Thymus (tissue), 14 donors: ENCODE measurements around the gene TAF1C. TPM values are rescaled to one million over a fixed set of nuclear protein-coding genes. Genes with fewer than 3 reads are reported as not detected.
A peak's percentile ranks its signal among the peaks of the same experiment; 100 is the strongest.

ENCODE experiments used
- DNase-seq, 9 donors: peaks; one replicate each; pipeline ENCODE4 v3.0.0-alpha.2; 2013; ENCODE audit warnings: low spot score in 9 of 9, low read depth in 6 of 9, missing footprints in 1 of 9
- H3K27ac ChIP-seq, 2 donors: one replicate each; pipeline ENCODE4 v1.5.1; 2013; ENCODE audit warnings: control low read depth in 1 of 2, low read depth in 1 of 2, low read length in 1 of 2, mild to moderate bottlenecking in 1 of 2, moderate library complexity in 1 of 2
- H3K27me3 ChIP-seq, 2 donors: one replicate each; pipeline ENCODE4 v1.5.1; 2013; ENCODE audit warnings: low read length in 1 of 2; ENCODE audit not compliant: control insufficient read depth in 2 of 2, insufficient read depth in 1 of 2
- H3K36me3 ChIP-seq, 2 donors: one replicate each; pipeline ENCODE4 v1.5.1; 2013; ENCODE audit warnings: low read length in 1 of 2, mild to moderate bottlenecking in 1 of 2, moderate library complexity in 1 of 2; ENCODE audit not compliant: control insufficient read depth in 2 of 2, insufficient read depth in 2 of 2
- H3K4me1 ChIP-seq, 2 donors: one replicate each; pipeline ENCODE4 v1.5.1; 2013; ENCODE audit warnings: low read length in 2 of 2; ENCODE audit not compliant: control insufficient read depth in 2 of 2, insufficient read depth in 2 of 2
- H3K4me3 ChIP-seq, 2 donors: one replicate each; pipeline ENCODE4 v1.5.1; 2013; ENCODE audit warnings: low read length in 2 of 2, control low read depth in 1 of 2, mild to moderate bottlenecking in 1 of 2
- H3K9me3 ChIP-seq, 2 donors: one replicate each; pipeline ENCODE4 v1.5.1; 2013; ENCODE audit warnings: low read length in 1 of 2, mild to moderate bottlenecking in 1 of 2; ENCODE audit not compliant: control insufficient read depth in 2 of 2, insufficient read depth in 1 of 2
- WGBS: extraction: QIAGEN DNeasy Blood & Tissue Kit; methylation state at CpG from one replicate; pipeline ENCODE4 v1.1.7; 2013; 5-methylcytosine and 5-hydroxymethylcytosine counted together
- long read RNA-seq, 10 donors: transcript quantifications; one replicate each; lab custom pipeline, GENCODE V29; 2026
- polyA plus RNA-seq: library from polyadenylated mRNA; stranded (reverse); fragments of 200-250 nt; gene quantifications from one replicate; pipeline ENCODE4 v1.2.3, GENCODE V29; 2013
- total RNA-seq: library from RNA; stranded (reverse); fragments of 120-200 nt; gene quantifications from one replicate; pipeline ENCODE4 v1.2.4, GENCODE V29; 2013
- donor health status: healthy.

TAF1C gene
- total RNA-seq = 14.9 TPM
- 72.3 TPM for polyA plus RNA-seq
- long read RNA-seq, donor 1 = 0 reads
- long read RNA-seq, donor 2 = 0 reads
- long read RNA-seq, donor 3, partial matches to known transcripts = 0 of 4 reads
- long read RNA-seq, donor 3, other reads (novel, unspliced or antisense) = 0 of 4 reads
- long read RNA-seq, donor 4, partial matches to known transcripts = 0 of 1 reads
- long read RNA-seq, donor 4, other reads (novel, unspliced or antisense) = 0 of 1 reads
- long read RNA-seq, donor 5, full-length matches to known transcripts = 1 of 12 reads
- long read RNA-seq, donor 5, partial matches to known transcripts = 11 of 12 reads
- long read RNA-seq, donor 5, other reads (novel, unspliced or antisense) = 0 of 12 reads
- long read RNA-seq, donor 6, partial matches to known transcripts = 0 of 1 reads
- long read RNA-seq, donor 6, other reads (novel, unspliced or antisense) = 0 of 1 reads
- long read RNA-seq, donor 7 = 0 reads
- long read RNA-seq, donor 8, partial matches to known transcripts = 0 of 1 reads
- long read RNA-seq, donor 8, other reads (novel, unspliced or antisense) = 0 of 1 reads
- long read RNA-seq, donor 9, partial matches to known transcripts = 0 of 1 reads
- long read RNA-seq, donor 9, other reads (novel, unspliced or antisense) = 0 of 1 reads
- long read RNA-seq, donor 10 = 0 reads

GRCh38 chr16:84186685-84187437 is at the start of gene TAF1C:
Gene TAF1C (minus strand): TSS chr16:84187057. CDS start chr16:84184988, 2,069 bp downstream.
- peak; percentile 77 to 97 (median 93) for DNase-seq
- peaks cover 4 to 10% of the 10 kb centered on the region in 2 donors for H3K4me1 ChIP-seq
- peaks cover 18 to 26% of the 10 kb centered on the region in 2 donors for H3K36me3 ChIP-seq
- no peaks in the 10 kb centered on the region for H3K9me3 ChIP-seq
- WGBS = 3% methylated on average over 55 of the region's 55 CpGs
- peak within 1 kb of the TSS in 1 of 2 donors; percentile 77 for H3K27ac ChIP-seq
- H3K4me3 ChIP-seq = peak within 1 kb of the TSS; percentile 77 to 92
- H3K27me3 ChIP-seq = no peaks in the 10 kb centered on the region

GRCh38 chr16:84234321-84235241 is 47.7 kb upstream of the TAF1C start:
- H3K36me3 ChIP-seq = no peaks in the 10 kb centered on the region
- H3K27ac ChIP-seq = no peak overlapping the region
- peaks cover 0 to 13% of the 10 kb centered on the region in 2 donors for H3K27me3 ChIP-seq
- no peaks in the 10 kb centered on the region for H3K9me3 ChIP-seq
- 81% methylated on average over 21 of the region's 21 CpGs for WGBS
- no peak for DNase-seq
- H3K4me1 ChIP-seq = no peaks in the 10 kb centered on the region
- no peak overlapping the region for H3K4me3 ChIP-seq

DNA sequence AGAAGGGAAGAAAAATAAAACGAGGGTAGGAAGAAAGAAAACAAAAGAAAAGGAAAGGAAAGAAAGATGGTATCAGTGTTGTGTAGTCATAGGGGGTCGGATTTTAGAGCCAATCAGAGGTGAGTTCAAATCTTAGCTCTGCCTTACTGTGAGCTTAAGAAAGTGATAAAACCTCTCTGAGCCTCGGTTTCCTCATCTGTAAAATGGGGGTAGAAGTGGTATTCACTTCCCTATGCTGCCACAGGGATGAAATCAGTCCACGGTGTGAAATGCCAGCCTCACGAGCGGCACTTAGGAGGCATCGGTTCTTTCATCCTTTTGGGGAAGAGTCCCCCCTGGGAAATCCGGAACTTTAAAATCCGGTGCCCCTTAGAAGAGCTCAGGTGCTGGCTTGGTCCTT is 46.9 kb upstream of the TAF1C start:
- Histone ChIP-seq H3K4me3 (no peak overlapping the region), H3K27ac (no peak overlapping the region), H3K9me3 (no peaks in the 10 kb centered on the region), H3K27me3 (peaks cover 0 to 9% of the 10 kb centered on the region in 2 donors), H3K4me1 (no peaks in the 10 kb centered on the region), H3K36me3 (no peaks in the 10 kb centered on the region)
- WGBS = 82% methylated on average over 9 of the region's 9 CpGs
- DNase-seq = no peak

DNA sequence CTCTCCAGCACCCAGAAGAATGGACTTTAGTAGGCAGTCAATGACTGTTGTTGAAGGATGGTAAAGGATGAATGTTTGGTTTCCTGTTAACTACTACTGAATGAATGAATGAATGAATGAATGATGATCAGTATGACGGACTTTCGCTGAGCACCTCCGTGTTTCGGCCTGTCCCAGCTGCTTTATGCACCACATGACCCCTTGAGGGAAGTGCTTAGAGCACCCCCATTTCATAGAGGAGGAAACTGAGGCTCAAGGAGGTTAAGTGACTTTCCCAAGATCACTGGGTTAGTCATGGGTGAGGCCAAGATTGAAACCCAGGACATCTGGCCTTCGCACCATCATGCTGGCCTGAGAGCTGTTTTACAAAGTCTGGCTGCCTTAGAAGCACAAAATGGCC is 46.1 kb upstream of the TAF1C start:
- Histone ChIP-seq H3K4me1 (no peaks in the 10 kb centered on the region), H3K9me3 (no peaks in the 10 kb centered on the region), H3K4me3 (no peak overlapping the region), H3K27ac (no peak overlapping the region), H3K36me3 (no peaks in the 10 kb centered on the region), H3K27me3 (peaks cover 0 to 13% of the 10 kb centered on the region in 2 donors)
- no peak for DNase-seq
- WGBS = 96% methylated on average over 5 of the region's 5 CpGs

DNA sequence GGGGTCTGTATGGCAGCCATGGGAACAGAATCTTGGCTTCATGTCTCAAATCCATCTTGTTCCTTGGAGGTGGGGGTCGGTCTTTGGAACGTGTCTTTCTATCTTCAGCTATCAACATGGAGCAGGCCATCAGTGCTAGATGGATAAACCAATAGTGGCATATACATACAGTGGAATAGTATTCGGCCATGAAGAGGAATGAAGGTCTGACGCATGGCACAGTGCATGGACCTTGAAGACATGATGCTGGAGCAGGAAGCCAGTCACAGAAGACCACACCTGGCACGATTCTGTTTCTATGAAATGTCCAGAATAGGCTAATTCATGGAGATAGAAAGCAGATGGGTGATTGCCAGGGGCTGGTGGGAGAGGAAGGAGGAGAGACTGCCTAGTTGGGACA is 45.2 kb upstream of the TAF1C start:
- Histone ChIP-seq H3K4me3 (no peak overlapping the region), H3K36me3 (no peaks in the 10 kb centered on the region), H3K27me3 (peaks cover 0 to 13% of the 10 kb centered on the region in 2 donors), H3K27ac (no peak overlapping the region), H3K9me3 (no peaks in the 10 kb centered on the region), H3K4me1 (no peaks in the 10 kb centered on the region)
- 94% methylated on average over 5 of the region's 5 CpGs for WGBS
- DNase-seq = no peak

GRCh38 chr16:84229471-84229870 is 42.6 kb upstream of the TAF1C start:
- WGBS = 95% methylated on average over 11 of the region's 11 CpGs
- no peak overlapping the region for H3K27ac ChIP-seq
- peaks cover 2 to 6% of the 10 kb centered on the region in 2 donors for H3K27me3 ChIP-seq
- H3K36me3 ChIP-seq = no peaks in the 10 kb centered on the region
- H3K4me1 ChIP-seq = no peaks in the 10 kb centered on the region
- H3K9me3 ChIP-seq = no peaks in the 10 kb centered on the region
- H3K4me3 ChIP-seq = no peak overlapping the region
- no peak for DNase-seq

DNA sequence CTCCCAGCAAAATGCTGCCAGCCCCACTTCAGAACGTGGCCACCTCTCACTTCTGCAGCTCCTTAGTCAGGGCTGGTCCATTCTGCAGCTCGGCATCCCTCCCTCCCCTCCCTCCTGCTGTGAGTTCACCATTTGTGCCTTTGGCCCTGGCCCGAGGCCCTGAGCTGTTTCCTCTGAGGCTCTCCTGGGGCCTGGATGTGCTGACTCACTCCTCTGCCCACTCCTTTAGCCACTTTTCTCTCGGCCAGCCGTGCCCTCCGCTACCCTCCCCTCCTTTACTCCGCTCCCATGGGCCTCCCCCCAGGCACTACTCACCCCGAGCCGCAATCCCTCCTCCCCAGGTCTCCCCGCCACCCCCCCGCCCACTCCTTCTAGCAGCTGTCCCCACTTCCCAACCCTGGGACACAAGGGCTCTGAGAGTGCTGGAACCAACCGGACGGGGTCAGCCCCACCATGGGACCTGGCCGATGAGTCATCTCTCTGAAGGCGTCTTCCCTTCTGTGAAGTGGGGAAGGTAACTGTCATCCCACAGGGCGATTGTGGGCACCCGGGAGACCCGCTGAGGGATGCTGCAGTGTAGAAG is 41.5 kb upstream of the TAF1C start:
- peaks cover 2 to 6% of the 10 kb centered on the region in 2 donors for H3K27me3 ChIP-seq
- no peaks in the 10 kb centered on the region for H3K9me3 ChIP-seq
- H3K4me3 ChIP-seq = no peak overlapping the region
- H3K27ac ChIP-seq = no peak overlapping the region
- no peak for DNase-seq
- 54% methylated on average over 18 of the region's 18 CpGs for WGBS
- H3K4me1 ChIP-seq = no peaks in the 10 kb centered on the region
- no peaks in the 10 kb centered on the region for H3K36me3 ChIP-seq

DNA sequence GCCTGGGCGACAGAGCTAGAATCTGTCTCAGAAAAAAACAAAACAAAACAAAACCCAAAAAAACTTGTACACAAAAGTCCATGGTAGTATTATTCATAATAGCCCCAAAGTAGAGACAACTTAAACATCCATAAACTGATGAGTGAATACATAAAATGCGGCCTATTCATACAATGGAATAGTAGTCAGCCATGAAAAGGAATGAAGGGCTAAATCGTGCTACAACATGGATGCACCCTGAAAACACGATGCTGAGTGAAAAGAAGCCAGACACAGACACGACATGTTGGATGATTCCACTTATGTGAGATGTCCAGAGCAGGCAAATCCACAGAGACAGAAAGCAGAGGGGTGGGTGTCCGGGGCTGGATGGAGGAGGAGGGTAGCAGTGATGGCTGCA is 40.7 kb upstream of the TAF1C start:
- WGBS = 94% methylated on average over 6 of the region's 6 CpGs
- no peaks in the 10 kb centered on the region for H3K4me1 ChIP-seq
- no peaks in the 10 kb centered on the region for H3K36me3 ChIP-seq
- peaks cover 2 to 6% of the 10 kb centered on the region in 2 donors for H3K27me3 ChIP-seq
- H3K9me3 ChIP-seq = no peaks in the 10 kb centered on the region
- H3K27ac ChIP-seq = no peak overlapping the region
- no peak overlapping the region for H3K4me3 ChIP-seq
- DNase-seq = no peak
